HG03139 (cell line): ENCODE results near the gene PLPPR3.

Experiments used
- ATAC-seq: cut with Tn5 transposase; IDR thresholded peaks from one replicate; pipeline ENCODE4 v1.9.1; 2021; ENCODE audit not compliant: unreplicated experiment

The PLPPR3 gene

DNA sequence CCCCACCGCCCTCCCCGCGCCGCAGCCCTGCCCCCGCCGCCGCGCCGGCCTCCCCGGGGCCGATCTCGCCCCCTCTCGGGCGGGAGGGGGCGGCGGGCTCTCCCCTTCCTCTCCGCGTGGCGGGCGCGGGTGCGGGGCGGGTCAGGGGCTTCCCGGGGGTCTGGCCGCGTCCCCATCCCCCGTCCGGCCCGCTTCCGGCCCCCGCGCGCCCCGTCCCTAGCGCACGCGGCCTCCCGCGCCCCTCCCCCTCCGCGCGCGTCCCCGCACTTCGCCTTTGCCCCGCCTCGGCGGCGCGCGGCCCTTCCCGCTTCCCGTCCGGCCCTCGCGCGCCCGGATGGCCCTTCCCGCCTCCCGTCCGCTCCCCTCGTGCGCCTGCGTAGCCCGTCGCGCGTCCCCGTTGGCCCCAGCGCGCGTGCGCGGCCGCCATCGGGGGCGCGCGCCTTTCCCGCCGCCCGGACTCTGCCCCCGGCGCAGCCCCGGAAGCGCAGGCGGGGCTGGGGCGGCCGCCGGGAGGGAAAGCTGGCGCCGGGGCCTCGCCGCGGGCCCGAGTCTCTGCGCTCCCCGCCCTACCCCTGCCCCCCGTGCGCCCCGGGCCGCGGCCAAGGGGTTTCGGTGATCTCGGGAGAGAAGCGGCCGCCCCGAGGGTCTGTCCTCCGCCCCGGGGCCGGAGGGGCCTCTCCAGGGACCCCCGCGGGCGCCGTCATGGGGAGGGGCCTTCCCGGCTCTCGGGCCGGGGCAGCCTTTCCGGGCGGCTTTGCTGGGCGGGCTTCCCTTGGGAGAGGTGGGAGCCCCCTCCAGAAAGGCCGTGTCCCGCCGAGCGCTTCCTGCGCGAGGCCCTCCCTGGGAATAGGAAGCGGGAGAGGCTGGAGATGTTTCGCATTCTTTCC lies 24.0 kb downstream of the PLPPR3 start:
- ATAC-seq = peak; percentile 36

GRCh38 chr19:796692-797527 lies 24.8 kb downstream of the PLPPR3 start, which contains the start of gene PTBP1:
TSS of gene PTBP1 (plus strand) at chr19:797452. CDS start at chr19:797498, 46 bp downstream.
- ATAC-seq = peak; percentile 70

- no peak for ATAC-seq
Measured at GRCh38 chr19:795691-796581, 25.8 kb downstream of the PLPPR3 start.

GRCh38 chr19:795073-795611 lies 26.6 kb downstream of the PLPPR3 start:
- no peak for ATAC-seq

DNA sequence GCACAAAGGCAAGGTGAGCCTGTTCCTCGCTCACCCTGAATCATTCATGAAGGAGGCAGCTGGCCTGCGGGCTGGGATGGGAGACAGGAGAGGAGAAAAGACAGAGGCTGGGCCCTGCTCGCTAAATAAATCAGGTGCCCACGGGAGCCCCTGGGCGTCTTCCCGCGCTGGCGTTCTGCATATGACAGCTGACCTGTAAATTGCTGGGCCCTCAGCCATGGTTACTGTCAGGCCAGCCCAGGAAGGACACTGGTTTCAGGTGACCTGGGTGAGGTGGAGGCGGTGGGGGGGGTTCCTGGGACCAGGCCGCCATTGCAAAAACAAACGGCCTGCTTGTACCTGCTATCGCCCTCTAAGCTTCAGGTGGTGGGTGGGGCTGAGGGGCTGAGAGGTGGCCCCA lies 27.9 kb downstream of the PLPPR3 start:
- ATAC-seq = no peak

DNA sequence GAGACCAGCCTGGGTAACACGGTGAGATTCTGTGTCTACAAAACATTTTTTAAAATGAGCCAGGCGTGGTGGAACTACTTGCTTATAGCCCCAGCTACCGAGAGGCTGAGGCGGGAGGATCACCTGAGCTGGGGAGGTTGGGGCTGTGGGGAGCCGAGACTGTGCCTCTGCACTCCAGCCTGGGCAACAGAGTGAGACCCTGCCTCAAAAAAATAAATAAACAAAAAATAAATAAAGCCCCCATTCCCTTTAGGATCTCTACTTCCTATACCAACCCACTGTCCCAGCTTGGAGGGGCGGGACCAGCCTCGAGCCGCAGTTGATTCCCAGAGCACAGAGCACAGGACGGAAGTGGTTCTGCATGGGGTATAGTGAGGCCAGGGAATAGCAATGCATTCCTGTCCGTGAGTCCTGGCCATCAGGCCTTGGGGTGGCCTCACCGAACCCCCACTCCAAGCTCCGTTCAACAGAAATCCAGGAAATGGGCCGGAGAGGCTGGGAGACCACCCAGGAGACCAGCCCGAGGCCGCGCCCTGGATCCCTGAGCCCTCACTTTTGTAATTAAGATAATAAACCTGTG lies 29.4 kb downstream of the PLPPR3 start:
- ATAC-seq = no peak

GRCh38 chr19:791567-792305 lies 30.0 kb downstream of the PLPPR3 start:
- no peak for ATAC-seq

GRCh38 chr19:791007-791566 lies 30.7 kb downstream of the PLPPR3 start:
- no peak for ATAC-seq

DNA sequence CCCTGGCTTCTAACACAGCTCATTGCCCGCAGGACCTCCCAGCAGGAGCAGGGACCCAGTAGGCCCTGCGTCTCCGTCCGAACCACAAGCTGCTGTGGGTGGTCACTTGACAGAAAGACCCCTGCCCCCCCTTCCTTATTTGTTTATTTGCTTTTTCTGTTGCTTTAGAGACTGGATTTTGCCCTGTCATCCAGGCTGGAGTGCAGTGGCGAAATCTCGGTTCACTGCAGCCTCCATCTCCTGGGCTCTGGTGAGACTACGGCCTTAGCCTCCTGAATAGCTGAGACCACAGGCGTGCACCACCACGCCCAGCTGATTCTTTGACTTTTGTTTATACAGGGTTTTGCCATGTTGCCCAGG lies 32.1 kb downstream of the PLPPR3 start:
- ATAC-seq = no peak

GRCh38 chr19:788983-789700 lies 32.6 kb downstream of the PLPPR3 start:
- ATAC-seq = no peak

DNA sequence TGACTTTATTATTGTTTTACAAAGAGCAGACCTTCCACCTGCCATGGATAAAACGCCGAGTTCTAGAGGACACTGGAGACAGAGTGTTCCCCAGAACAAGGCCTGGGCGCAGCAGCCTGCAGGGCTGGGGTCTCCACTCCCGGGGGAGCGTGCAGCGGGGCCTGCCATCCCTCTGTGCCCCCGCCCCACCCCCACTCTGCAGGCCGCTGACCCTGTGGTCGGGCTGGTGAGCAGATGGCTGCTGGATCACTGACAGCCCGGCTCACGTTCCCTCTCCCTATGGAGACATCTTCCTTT lies 33.1 kb downstream of the PLPPR3 start:
- no peak for ATAC-seq

DNA sequence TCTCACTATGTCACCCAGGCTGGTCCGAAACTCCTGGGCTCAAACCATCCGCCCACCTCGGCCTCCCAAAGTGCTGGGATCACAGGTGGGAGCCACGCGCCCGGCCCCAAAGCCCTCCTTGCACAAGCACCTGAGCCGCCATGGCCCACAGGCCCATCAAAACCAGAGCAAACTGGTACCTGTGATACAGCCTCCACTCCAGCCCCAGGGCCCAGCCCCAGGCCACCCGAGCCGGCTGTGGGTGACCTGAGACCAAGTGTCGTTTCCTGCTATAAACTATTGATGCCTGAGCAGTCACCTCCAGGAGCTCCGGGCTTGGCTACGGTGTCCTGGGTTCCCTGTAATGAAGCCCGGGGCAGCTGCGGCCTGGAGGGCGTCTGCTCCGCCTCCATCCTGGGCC lies 34.2 kb downstream of the PLPPR3 start:
- ATAC-seq = no peak

DNA sequence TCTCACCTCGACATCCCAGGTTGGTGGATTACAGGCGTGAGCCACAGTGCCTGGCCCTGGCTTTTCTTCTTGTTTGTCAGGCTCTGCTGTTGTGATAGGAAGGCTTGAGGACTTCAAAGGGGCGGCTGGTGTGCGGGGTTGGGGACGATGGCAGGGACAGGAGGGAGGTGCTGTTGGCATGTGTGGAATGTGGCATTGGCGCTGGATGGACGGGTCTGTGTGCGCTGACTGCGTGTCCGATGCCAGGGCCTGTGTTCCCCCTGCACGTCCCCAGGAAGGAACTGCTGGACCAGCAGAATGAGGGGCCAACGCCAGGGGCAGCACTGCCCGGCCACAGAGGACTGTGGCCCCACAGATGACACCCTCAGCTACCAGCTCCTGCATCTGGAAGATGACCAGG lies 37.2 kb downstream of the PLPPR3 start:
- ATAC-seq = no peak

GRCh38 chr19:782878-783668 lies 38.7 kb downstream of the PLPPR3 start:
- ATAC-seq = no peak

GRCh38 chr19:782185-782877 lies 39.4 kb downstream of the PLPPR3 start:
- ATAC-seq = no peak

DNA sequence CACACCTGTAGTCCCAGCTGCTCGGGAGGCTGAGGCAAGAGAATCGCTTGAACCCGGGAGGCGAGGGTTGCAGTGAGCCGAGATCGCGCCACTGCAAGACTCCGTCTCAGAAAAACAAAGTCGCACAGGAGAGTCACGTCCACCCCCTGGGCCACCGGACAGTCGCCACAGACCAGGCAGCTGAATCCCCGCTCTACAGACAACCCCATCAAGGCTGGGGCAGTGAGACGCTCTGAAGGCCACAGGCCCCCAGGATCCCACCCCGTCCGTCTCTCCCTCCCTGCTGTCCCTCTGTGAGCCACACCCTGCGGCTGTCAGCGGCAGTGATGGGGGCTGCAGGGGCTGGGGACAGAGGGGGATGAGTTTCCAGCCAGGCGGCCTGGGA lies 40.0 kb downstream of the PLPPR3 start:
- ATAC-seq = no peak

DNA sequence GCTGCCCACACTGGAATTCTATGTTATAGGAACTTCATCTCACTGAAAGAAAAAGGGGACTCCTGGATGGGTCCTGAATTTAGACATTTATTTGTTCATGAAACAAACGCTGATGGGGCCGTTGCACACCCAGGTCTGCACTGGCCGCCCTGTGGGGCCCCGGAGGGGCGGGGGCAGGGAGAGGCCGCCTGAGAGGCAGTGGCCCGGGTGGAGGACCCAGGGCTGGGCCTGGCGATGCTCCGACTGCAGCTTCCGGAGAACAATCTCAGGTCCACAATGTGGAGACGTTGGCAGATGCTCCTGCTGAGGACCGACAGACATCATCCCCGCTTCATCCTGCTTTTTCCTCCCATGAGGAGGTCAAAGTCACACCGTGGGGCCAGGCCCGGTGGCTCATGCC lies 40.8 kb downstream of the PLPPR3 start:
- no peak for ATAC-seq
